RWPE2 (cell line): ENCODE results near the gene BCL11B.

ENCODE experiments used
- ATAC-seq: fragments of 200-7000 bp; cut with Tn5 transposase; 3 replicates; pipeline ENCODE4 v1.9.1; 2021; ENCODE audit warnings: low read depth
- DNase-seq: peaks from one replicate; pipeline ENCODE4 v3.0.0-alpha.2; 2020; ENCODE audit warnings: low spot score
- H3K27ac ChIP-seq: fragments of 450-650 bp; 2 replicates; pipeline ENCODE4 v1.5.1; 2017; ENCODE audit warnings: mild to moderate bottlenecking; ENCODE audit not compliant: poor library complexity, severe bottlenecking
- H3K27me3 ChIP-seq: fragments of 250-450 bp; sonication (Bioruptor Pico); 2 replicates; pipeline ENCODE4 v1.5.1; 2021; ENCODE audit warnings: mild to moderate bottlenecking, moderate library complexity; ENCODE audit not compliant: insufficient read depth, poor library complexity, severe bottlenecking
- H3K36me3 ChIP-seq: fragments of 250-450 bp; sonication (Bioruptor Pico); 2 replicates; pipeline ENCODE4 v1.5.1; 2020; ENCODE audit warnings: low read depth, mild to moderate bottlenecking, moderate library complexity
- H3K4me1 ChIP-seq: fragments of 250-450 bp; sonication (Bioruptor Pico); 2 replicates; pipeline ENCODE4 v1.5.1; 2021; ENCODE audit warnings: mild to moderate bottlenecking, moderate library complexity; ENCODE audit not compliant: insufficient read depth, poor library complexity, severe bottlenecking
- H3K4me3 ChIP-seq: fragments of 250-450 bp; sonication (Bioruptor Pico); 2 replicates; pipeline ENCODE4 v1.5.1; 2021; ENCODE audit warnings: mild to moderate bottlenecking, moderate library complexity; ENCODE audit not compliant: severe bottlenecking
- H3K9me3 ChIP-seq: fragments of 250-450 bp; sonication (Bioruptor Pico); 2 replicates; pipeline ENCODE4 v1.5.1; 2021; ENCODE audit warnings: mild to moderate bottlenecking, moderate library complexity; ENCODE audit not compliant: severe bottlenecking
- CTCF ChIP-seq: fragments of 450-650 bp; IDR thresholded peaks from one replicate; pipeline ENCODE4 v1.5.1; 2017; ENCODE audit warnings: mild to moderate bottlenecking, moderate library complexity; ENCODE audit not compliant: poor library complexity, severe bottlenecking

The BCL11B gene

GRCh38 chr14:99129211-99129696 lies 142.7 kb downstream of the BCL11B start:
- no peak for DNase-seq
- no peaks in the 10 kb centered on the region for H3K36me3 ChIP-seq

DNA sequence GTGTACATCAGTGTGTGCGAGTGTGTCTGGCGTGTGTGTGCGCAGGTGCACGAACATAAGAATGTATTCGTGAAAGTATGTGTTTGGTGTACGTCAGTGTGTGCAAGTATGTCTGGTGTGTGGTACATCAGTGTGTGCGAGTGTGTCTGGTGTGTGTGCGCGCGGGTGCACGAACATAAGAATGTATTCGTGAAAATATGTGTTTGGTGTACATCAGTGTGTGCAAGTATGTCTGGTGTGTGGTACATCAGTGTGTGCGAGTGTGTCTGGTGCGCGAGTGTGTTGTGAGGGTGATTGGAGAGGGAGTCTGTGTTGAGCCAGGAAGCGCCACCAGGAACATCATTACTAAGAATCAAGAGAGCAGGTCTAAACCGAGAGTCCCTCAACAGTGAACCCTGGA lies 143.8 kb downstream of the BCL11B start:
- Histone ChIP-seq H3K27me3 (no peaks in the 10 kb centered on the region), H3K4me1 (peaks cover 28% of the 10 kb centered on the region), H3K27ac (no peak overlapping the region), H3K36me3 (no peaks in the 10 kb centered on the region), H3K4me3 (no peak overlapping the region), H3K9me3 (no peaks in the 10 kb centered on the region)
- DNase-seq (no peak), ATAC-seq (no peak)
- no peak for TF ChIP-seq CTCF

More at GRCh38 chr14:99129211-99129696, 142.7 kb downstream of the BCL11B start:
- TF ChIP-seq CTCF: no peak
- ATAC-seq: no peak
- Histone ChIP-seq H3K27me3 (no peaks in the 10 kb centered on the region), H3K4me1 (peaks cover 35% of the 10 kb centered on the region), H3K9me3 (no peaks in the 10 kb centered on the region), H3K4me3 (no peak overlapping the region), H3K27ac (no peak overlapping the region)

DNA sequence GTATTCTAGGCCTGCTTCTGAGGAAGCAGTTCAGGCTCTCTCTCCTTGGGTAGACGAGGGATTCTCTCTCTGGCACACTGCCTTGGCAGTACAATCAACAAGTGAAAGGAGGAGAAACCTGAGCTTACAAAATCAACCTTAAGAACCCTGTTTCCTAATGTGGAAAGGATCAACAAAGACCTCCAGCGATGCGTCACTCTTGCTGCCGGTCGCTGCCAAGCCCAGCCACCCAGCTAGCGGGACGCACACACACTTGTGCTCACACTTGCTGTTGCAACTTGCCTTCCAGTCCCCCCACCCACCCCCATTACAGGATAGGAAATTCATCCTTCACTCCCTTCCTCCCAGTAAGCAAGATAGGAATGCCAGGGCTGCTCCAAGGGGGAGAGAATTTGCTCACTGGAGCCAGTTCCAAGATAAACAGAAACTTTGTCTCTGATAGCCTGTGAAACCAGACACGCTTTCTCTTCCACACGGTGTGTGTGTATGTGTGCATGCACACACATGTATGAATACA lies 144.3 kb downstream of the BCL11B start:
- ATAC-seq: peak; percentile 90
- H3K4me1 ChIP-seq: peaks cover 24% of the 10 kb centered on the region
- DNase-seq: peak; percentile 97
- no peak for TF ChIP-seq CTCF
- peak overlapping the region; percentile 25 for H3K27ac ChIP-seq
- H3K36me3 ChIP-seq: no peaks in the 10 kb centered on the region
- H3K4me3 ChIP-seq: no peak overlapping the region
- H3K27me3 ChIP-seq: no peaks in the 10 kb centered on the region
- H3K9me3 ChIP-seq: no peaks in the 10 kb centered on the region

- no peak for TF ChIP-seq CTCF
- Histone ChIP-seq H3K9me3 (no peaks in the 10 kb centered on the region), H3K4me1 (peaks cover 24% of the 10 kb centered on the region), H3K36me3 (no peaks in the 10 kb centered on the region), H3K4me3 (no peak overlapping the region), H3K27me3 (no peaks in the 10 kb centered on the region), H3K27ac (no peak overlapping the region)
- no peak for DNase-seq
- ATAC-seq: peak; percentile 12; the same call in 1 of the 3 replicates
Observed at GRCh38 chr14:99125616-99126431, 146.2 kb downstream of the BCL11B start.

DNA sequence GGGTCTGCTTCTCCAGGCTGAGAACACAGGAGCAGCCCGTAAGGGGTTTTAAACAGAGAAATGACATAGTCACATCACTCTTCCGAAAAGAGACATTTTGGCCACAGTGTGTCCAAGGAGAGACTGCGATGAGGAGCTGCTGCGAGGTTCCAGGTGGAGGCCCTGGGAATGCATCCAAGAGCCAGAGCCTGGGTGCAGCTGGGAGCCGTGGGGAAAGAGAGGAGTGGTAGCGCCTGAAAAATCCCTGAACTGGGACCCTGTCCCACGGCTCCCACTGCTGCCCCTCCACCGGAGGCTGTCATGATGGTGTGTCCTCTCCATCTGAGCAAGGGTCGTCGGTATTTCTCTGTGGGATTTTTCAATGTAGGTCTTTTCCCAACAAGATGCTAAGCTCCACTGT lies 146.9 kb downstream of the BCL11B start:
- ATAC-seq: no peak
- no peak overlapping the region for H3K4me3 ChIP-seq
- H3K4me1 ChIP-seq: peaks cover 24% of the 10 kb centered on the region
- TF ChIP-seq CTCF: no peak
- DNase-seq: no peak
- no peaks in the 10 kb centered on the region for H3K9me3 ChIP-seq
- H3K27me3 ChIP-seq: no peaks in the 10 kb centered on the region
- H3K36me3 ChIP-seq: no peaks in the 10 kb centered on the region
- no peak overlapping the region for H3K27ac ChIP-seq
